ENCODE results near the gene ZBTB37.

The ZBTB37 gene

DNA sequence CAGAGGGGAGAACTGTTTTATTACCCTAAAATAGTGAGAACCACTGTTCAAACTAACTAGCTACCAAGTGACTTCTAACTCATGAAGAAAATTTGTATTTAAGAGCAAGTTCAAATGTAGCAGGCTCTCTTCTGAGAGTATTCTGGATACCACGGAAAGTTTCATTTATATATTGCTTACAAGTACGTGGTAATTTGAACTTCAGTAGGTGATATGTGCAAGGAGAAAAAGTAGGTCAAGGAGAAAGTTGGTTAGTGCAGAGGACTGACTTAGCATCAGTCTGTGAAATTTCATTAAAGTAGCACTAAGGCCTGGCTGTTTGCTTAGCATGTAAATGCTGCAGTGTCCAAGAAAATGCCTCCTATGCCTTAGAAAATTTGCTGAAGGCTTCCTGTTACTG is 32.2 kb downstream of the ZBTB37 start:
- ChIA-PET POLR2A (interaction anchor here (1.2 kb wide), 1 partner anchor 32 kb away, joined by 3 read pairs; the partner anchor contains the start of gene ZBTB37), CTCF (no interaction called here)
- TF ChIP-seq ARNT (IDR thresholded peaks at IDR 0.05) (no peak), ELF4 (IDR thresholded peaks at IDR 0.05) (no peak), L3MBTL2 (conservative IDR thresholded peaks at IDR 0.05) (no peak), SUZ12 (IDR thresholded peaks at IDR 0.05) (no peak), HDGF (IDR thresholded peaks at IDR 0.05; ENCODE audit: borderline replicate concordance) (no peak), FOXM1 (IDR thresholded peaks at IDR 0.05; ENCODE audit: borderline replicate concordance) (no peak), ZNF384 (IDR thresholded peaks at IDR 0.05) (no peak), CTBP1 (IDR thresholded peaks at IDR 0.05; ENCODE audit: borderline replicate concordance) (no peak), NFRKB (IDR thresholded peaks at IDR 0.05) (no peak), TARDBP (IDR thresholded peaks at IDR 0.05) (no peak), LEF1 (IDR thresholded peaks at IDR 0.05; ENCODE audit: borderline replicate concordance) (no peak), BHLHE40 (IDR thresholded peaks at IDR 0.05; ENCODE audit: borderline replicate concordance) (no peak)
- TF ChIP-seq, protein P1, sequence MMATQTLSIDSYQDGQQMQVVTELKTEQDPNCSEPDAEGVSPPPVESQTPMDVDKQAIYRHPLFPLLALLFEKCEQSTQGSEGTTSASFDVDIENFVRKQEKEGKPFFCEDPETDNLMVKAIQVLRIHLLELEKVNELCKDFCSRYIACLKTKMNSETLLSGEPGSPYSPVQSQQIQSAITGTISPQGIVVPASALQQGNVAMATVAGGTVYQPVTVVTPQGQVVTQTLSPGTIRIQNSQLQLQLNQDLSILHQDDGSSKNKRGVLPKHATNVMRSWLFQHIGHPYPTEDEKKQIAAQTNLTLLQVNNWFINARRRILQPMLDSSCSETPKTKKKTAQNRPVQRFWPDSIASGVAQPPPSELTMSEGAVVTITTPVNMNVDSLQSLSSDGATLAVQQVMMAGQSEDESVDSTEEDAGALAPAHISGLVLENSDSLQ (IDR thresholded peaks at IDR 0.05), result no peak
- no peak for DNase-seq (ENCODE audit: extremely low spot score)

DNA sequence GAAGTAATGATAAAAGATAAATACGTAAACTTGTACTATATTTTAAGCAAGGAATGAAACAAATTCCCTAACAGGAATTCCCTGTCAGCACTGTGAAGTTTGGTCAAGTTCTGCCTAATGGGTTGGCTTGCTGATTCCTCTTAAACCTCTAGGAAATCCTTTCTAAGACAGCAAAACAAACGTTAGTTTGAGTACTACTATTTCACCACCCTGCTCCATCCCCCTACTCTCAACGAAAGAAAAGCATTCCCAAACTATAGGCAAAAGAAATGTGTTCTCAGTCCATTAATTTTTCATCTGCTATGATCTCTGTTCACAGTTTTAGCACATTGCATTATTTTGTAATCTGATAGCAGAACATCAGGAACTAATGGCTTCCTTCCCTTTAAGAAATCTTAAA is 32.8 kb downstream of the ZBTB37 start:
- DNase-seq (ENCODE audit: extremely low spot score), result no peak
- TF ChIP-seq SP1 (IDR thresholded peaks at IDR 0.05) (no peak), ZNF384 (IDR thresholded peaks at IDR 0.05) (0 out of 2 replicates have a peak, but pooled peaks have one; percentile 18)
- ChIA-PET CTCF (no interaction called here), POLR2A (interaction anchor here (1.6 kb wide), 1 partner anchor 33 kb away, joined by 6 read pairs; the partner anchor contains the start of genes GAS5 and ZBTB37)

DNA sequence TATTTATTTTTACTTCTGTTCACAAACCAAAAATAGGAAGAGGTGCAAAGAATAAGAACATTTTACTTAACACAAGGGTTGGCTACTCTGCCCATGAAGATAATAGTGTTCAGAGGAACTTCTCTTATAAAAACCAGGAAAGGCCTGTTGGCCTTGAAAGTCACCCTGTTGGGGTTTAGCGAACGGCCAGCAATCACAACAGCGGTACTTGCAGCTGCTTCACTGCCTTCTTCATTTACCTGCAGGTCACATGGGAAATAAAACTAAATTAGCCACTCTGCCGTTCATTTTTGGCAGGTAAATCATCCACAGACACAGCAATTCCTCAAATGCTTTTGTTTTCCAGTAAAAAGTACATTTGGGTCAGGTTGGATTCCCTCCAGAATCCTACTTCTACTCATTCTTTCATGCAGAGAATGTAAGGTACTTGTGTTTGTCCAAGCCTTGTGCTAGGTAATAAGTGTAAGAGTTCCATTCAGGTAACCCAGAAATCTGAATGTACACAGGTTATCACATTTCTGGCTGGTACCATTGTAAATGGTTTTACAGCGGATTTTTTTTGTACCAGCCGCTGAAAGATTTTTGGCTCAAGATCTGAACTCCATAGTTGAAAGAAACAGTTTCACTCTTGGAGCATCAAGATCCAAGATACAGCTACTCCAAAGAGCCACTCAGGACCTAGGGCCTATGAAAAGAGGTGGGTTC is 35.8 kb downstream of the ZBTB37 start:
- CTCF ChIA-PET, result no interaction called here
- no peak for TF ChIP-seq L3MBTL2 (conservative IDR thresholded peaks at IDR 0.05)
- no peak for TF ChIP-seq FOXK2 (IDR thresholded peaks at IDR 0.05)
- no peak for TF ChIP-seq SUZ12 (IDR thresholded peaks at IDR 0.05)
- no peak for TF ChIP-seq NFRKB (IDR thresholded peaks at IDR 0.05)
- TF ChIP-seq SP1 (IDR thresholded peaks at IDR 0.05), result no peak
- TF ChIP-seq BHLHE40 (IDR thresholded peaks at IDR 0.05; ENCODE audit: borderline replicate concordance), result no peak
- no peak for TF ChIP-seq LEF1 (IDR thresholded peaks at IDR 0.05; ENCODE audit: borderline replicate concordance)
- TF ChIP-seq CTBP1 (IDR thresholded peaks at IDR 0.05; ENCODE audit: borderline replicate concordance), result no peak
- TF ChIP-seq FOXM1 (IDR thresholded peaks at IDR 0.05; ENCODE audit: borderline replicate concordance), result no peak
- TF ChIP-seq ZNF384 (IDR thresholded peaks at IDR 0.05), result no peak
- no peak for TF ChIP-seq FOXA1 (IDR thresholded peaks at IDR 0.05)
- TF ChIP-seq ELF4 (IDR thresholded peaks at IDR 0.05), result no peak
- TF ChIP-seq TARDBP (IDR thresholded peaks at IDR 0.05), result no peak
- TF ChIP-seq, protein P1 (IDR thresholded peaks at IDR 0.05), result no peak
- no peak for TF ChIP-seq HDGF (IDR thresholded peaks at IDR 0.05; ENCODE audit: borderline replicate concordance)
- DNase-seq (ENCODE audit: extremely low spot score), result no peak

DNA sequence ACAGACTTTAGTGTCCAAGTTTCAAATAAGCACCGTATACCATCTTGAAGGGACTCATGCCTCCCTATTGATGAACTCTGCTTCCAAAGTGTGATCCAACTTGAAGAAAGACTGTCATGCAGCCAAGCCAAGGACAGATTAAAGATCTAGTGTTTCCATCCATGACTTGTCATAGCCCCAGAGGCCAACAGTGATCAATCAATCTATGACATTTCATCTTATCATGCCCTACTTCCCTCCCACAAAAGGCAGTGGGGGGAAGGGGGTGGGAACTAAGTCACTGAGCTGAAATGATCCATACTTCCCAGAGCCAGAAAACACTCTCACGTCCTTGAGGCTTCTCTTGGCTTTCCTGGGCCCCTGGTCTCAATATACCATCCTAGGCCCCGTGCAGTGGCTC is 44.9 kb downstream of the ZBTB37 start:
- CTCF ChIA-PET, result no interaction called here
- no peak for DNase-seq (ENCODE audit: extremely low spot score)
- POLR2A ChIA-PET, result no interaction called here
- no peak for TF ChIP-seq ELF4 (IDR thresholded peaks at IDR 0.05)
- no peak for TF ChIP-seq CTBP1 (IDR thresholded peaks at IDR 0.05; ENCODE audit: borderline replicate concordance)
- no peak for TF ChIP-seq FOXK2 (IDR thresholded peaks at IDR 0.05)
- no peak for TF ChIP-seq L3MBTL2 (conservative IDR thresholded peaks at IDR 0.05)
- TF ChIP-seq HDGF (IDR thresholded peaks at IDR 0.05; ENCODE audit: borderline replicate concordance), result no peak
- no peak for TF ChIP-seq FOXA1 (IDR thresholded peaks at IDR 0.05)
- no peak for TF ChIP-seq BHLHE40 (IDR thresholded peaks at IDR 0.05; ENCODE audit: borderline replicate concordance)
- TF ChIP-seq, protein P1 (IDR thresholded peaks at IDR 0.05), result no peak
- no peak for TF ChIP-seq FOXM1 (IDR thresholded peaks at IDR 0.05; ENCODE audit: borderline replicate concordance)
- TF ChIP-seq SP1 (IDR thresholded peaks at IDR 0.05), result no peak
- TF ChIP-seq TARDBP (IDR thresholded peaks at IDR 0.05), result no peak
- TF ChIP-seq ARNT (IDR thresholded peaks at IDR 0.05), result no peak
- no peak for TF ChIP-seq LEF1 (IDR thresholded peaks at IDR 0.05; ENCODE audit: borderline replicate concordance)
- no peak for TF ChIP-seq SUZ12 (IDR thresholded peaks at IDR 0.05)
- no peak for TF ChIP-seq NFRKB (IDR thresholded peaks at IDR 0.05)
- TF ChIP-seq ZNF384 (IDR thresholded peaks at IDR 0.05), result no peak

More for the DNA sequence above, 35.8 kb downstream of the ZBTB37 start:
- POLR2A ChIA-PET, result no interaction called here

DNA sequence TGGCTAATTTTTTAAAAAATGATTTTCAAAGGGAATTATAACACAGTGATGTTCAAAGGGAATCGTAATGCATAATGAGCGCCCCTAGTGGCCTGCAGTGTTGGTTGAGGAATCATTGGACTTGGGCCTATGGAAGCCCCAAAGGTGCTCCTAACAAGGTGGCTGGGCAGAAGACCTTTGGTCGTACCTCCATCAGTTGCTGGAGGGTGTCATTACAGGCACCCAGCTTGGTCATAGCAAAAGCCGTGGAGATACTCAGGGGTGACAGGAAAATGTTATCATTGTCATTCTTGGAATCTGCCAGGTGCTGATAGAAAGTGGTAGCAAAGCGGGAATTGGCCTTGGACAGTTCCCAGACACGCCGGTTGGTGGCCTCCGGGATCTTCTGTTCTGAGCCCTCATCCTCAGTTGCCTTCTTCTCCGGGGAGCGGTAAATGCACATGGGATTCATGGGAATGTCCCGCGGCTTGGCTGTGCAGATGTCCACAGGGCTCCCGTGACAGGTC is 46.2 kb downstream of the ZBTB37 start:
- DNase-seq (ENCODE audit: extremely low spot score), result peak; percentile 73
- peak; percentile 12; the same call in 1 of the 2 replicates for TF ChIP-seq FOXM1 (IDR thresholded peaks at IDR 0.05; ENCODE audit: borderline replicate concordance)
- no peak for TF ChIP-seq NFRKB (IDR thresholded peaks at IDR 0.05)
- ChIA-PET POLR2A (no interaction called here), CTCF (no interaction called here)

DNA sequence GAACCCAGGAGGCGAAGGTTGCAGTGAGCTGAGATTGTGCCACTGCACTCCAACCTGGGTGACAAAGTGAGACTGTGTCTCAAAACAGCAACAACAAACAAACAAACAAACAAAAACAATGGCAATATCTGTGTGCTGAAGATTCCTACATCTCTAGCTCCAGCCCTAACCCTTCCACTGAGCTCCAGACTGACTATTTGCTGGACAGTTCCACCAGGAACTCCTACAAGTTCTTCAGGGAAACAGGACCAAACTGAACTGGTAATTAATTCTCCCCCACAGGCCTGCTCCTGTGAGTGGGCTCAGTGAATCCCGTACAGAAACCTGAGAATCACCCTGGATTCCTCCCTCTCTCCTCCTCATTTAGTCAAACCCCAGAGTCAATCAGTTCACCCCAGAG is 47.4 kb downstream of the ZBTB37 start:
- CTCF ChIA-PET, result interaction anchor here (0.9 kb wide), 1 partner anchor 14 kb away, joined by 4 read pairs; no protein-coding TSS in a partner anchor
- TF ChIP-seq HDGF (IDR thresholded peaks at IDR 0.05; ENCODE audit: borderline replicate concordance) (no peak), LEF1 (IDR thresholded peaks at IDR 0.05; ENCODE audit: borderline replicate concordance) (no peak), L3MBTL2 (conservative IDR thresholded peaks at IDR 0.05) (no peak), FOXK2 (IDR thresholded peaks at IDR 0.05) (no peak), ELF4 (IDR thresholded peaks at IDR 0.05) (no peak), ZNF384 (IDR thresholded peaks at IDR 0.05) (no peak), TARDBP (IDR thresholded peaks at IDR 0.05) (no peak), BHLHE40 (IDR thresholded peaks at IDR 0.05; ENCODE audit: borderline replicate concordance) (no peak)
- POLR2A ChIA-PET, result interaction anchor here (1.1 kb wide), 1 partner anchor 53 kb away, joined by 3 read pairs; no protein-coding TSS in a partner anchor
- DNase-seq (ENCODE audit: extremely low spot score), result no peak

Data from HEK293T (cell line).